GM23338 (cell line): ENCODE measurements around the gene GRIK1. TPM values are rescaled to one million over a fixed set of nuclear protein-coding genes. Genes with fewer than 3 reads are reported as not detected.

Source experiments
- ATAC-seq: fragments of 200-7000 bp; cut with Tn5 transposase; 3 replicates; pipeline ENCODE4 v1.9.1; 2020
- DNase-seq: peaks from one replicate; pipeline ENCODE4 v3.0.0-alpha.2; 2015; ENCODE audit warnings: low spot score
- H2AFZ ChIP-seq: fragments of 200-600 bp; sonication (generic); 2 replicates; pipeline ENCODE4 v1.8.0; 2016; ENCODE audit warnings: antibody characterized with exemption, mild to moderate bottlenecking, moderate library complexity
- H3F3A ChIP-seq: fragments of 200-600 bp; sonication (generic); replicated peaks from 2 replicates; pipeline ENCODE4 v1.8.0; 2017; ENCODE audit warnings: antibody characterized with exemption, mixed run types, low read depth
- H3K27ac ChIP-seq: fragments of 200-600 bp; sonication (generic); 2 replicates; pipeline ENCODE4 v1.6.1; 2016; ENCODE audit warnings: low read depth
- H3K27me3 ChIP-seq: fragments of 200-600 bp; sonication (generic); 2 replicates; pipeline ENCODE4 v1.8.0; 2016; ENCODE audit warnings: mild to moderate bottlenecking, mixed run types, moderate library complexity; ENCODE audit not compliant: insufficient read depth
- H3K36me3 ChIP-seq: fragments of 200-600 bp; sonication (generic); 2 replicates; pipeline ENCODE4 v1.8.0; 2016; ENCODE audit warnings: mild to moderate bottlenecking; ENCODE audit not compliant: insufficient read depth
- H3K4me1 ChIP-seq: fragments of 200-600 bp; sonication (generic); 2 replicates; pipeline ENCODE4 v1.8.0; 2016; ENCODE audit warnings: mild to moderate bottlenecking, moderate library complexity; ENCODE audit not compliant: insufficient read depth
- H3K4me2 ChIP-seq: fragments of 200-600 bp; sonication (generic); 2 replicates; pipeline ENCODE4 v1.7.1; 2017; ENCODE audit warnings: mixed run types
- H3K4me3 ChIP-seq: fragments of 200-600 bp; sonication (generic); 2 replicates; pipeline ENCODE4 v1.6.1; 2016; ENCODE audit warnings: mixed run types
- H3K79me2 ChIP-seq: fragments of 200-600 bp; sonication (generic); replicated peaks from 2 replicates; pipeline ENCODE4 v1.8.0; 2017; ENCODE audit warnings: mild to moderate bottlenecking; ENCODE audit not compliant: insufficient read depth
- H3K9me2 ChIP-seq: fragments of 200-600 bp; sonication (generic); 2 replicates; pipeline ENCODE4 v1.8.0; 2017; ENCODE audit not compliant: insufficient read depth
- H4K20me1 ChIP-seq: fragments of 200-600 bp; sonication (generic); replicated peaks from 2 replicates; pipeline ENCODE4 v1.8.0; 2017; ENCODE audit warnings: mild to moderate bottlenecking; ENCODE audit not compliant: insufficient read depth
- H3K27ac Mint-ChIP-seq: 2 replicates; pipeline ENCODE4 v1.8.0; 2020; ENCODE audit warnings: inconsistent platforms, mild to moderate bottlenecking, moderate library complexity, mixed read lengths
- H3K27me3 Mint-ChIP-seq: 3 replicates; pipeline ENCODE4 v1.8.0; 2022; ENCODE audit warnings: low read depth, mild to moderate bottlenecking, moderate library complexity, mixed read lengths, inconsistent platforms; ENCODE audit not compliant: insufficient read depth, poor library complexity
- H3K36me3 Mint-ChIP-seq: 3 replicates; pipeline ENCODE4 v1.8.0; 2021; ENCODE audit warnings: low read depth, mild to moderate bottlenecking, inconsistent platforms, moderate library complexity, mixed read lengths
- H3K4me1 Mint-ChIP-seq: 3 replicates; pipeline ENCODE4 v1.8.0; 2020; ENCODE audit warnings: mild to moderate bottlenecking, inconsistent platforms, mixed read lengths
- H3K4me3 Mint-ChIP-seq: 3 replicates; pipeline ENCODE4 v1.8.0; 2021; ENCODE audit warnings: moderate library complexity, mild to moderate bottlenecking, inconsistent platforms, mixed read lengths
- H3K9me3 Mint-ChIP-seq: 3 replicates; pipeline ENCODE4 v1.8.0; 2020; ENCODE audit warnings: moderate library complexity, mild to moderate bottlenecking, inconsistent platforms, mixed read lengths
- ETS1 ChIP-seq: IDR thresholded peaks from 2 replicates; pipeline ENCODE4 v1.6.1; 2016; ENCODE audit warnings: antibody characterized with exemption
- EZH2 ChIP-seq: fragments of 200-600 bp; sonication (generic); IDR thresholded peaks from one replicate; pipeline ENCODE4 v1.8.0; 2017; ENCODE audit warnings: antibody characterized with exemption, mild to moderate bottlenecking, low read depth; ENCODE audit not compliant: unreplicated experiment
- JUNB ChIP-seq: IDR thresholded peaks from one replicate; pipeline ENCODE4 v1.6.1; 2016; ENCODE audit warnings: antibody characterized with exemption; ENCODE audit not compliant: unreplicated experiment
- NANOG ChIP-seq: IDR thresholded peaks from 2 replicates; pipeline ENCODE4 v1.6.1; 2016; ENCODE audit warnings: antibody characterized with exemption, borderline replicate concordance
- POLR2AphosphoS5 ChIP-seq: IDR thresholded peaks from 2 replicates; pipeline ENCODE4 v1.6.1; 2016; ENCODE audit warnings: antibody characterized with exemption, low read depth
- REST ChIP-seq: IDR thresholded peaks from one replicate; pipeline ENCODE4 v1.6.1; 2018; ENCODE audit warnings: antibody characterized with exemption; ENCODE audit not compliant: unreplicated experiment
- STAT1 ChIP-seq: IDR thresholded peaks from one replicate; pipeline ENCODE4 v1.6.1; 2016; ENCODE audit warnings: antibody characterized with exemption; ENCODE audit not compliant: unreplicated experiment
- ZNF114 ChIP-seq: fragments of 250-450 bp; sonication (Bioruptor Pico); IDR thresholded peaks from 2 replicates; pipeline ENCODE4 v1.5.0; 2020; ENCODE audit warnings: mild to moderate bottlenecking, moderate library complexity
- ZNF331 ChIP-seq: fragments of 250-450 bp; sonication (Bioruptor Pico); IDR thresholded peaks from 2 replicates; pipeline ENCODE4 v1.5.0; 2020; ENCODE audit warnings: low read depth, mild to moderate bottlenecking, moderate library complexity
- ZNF462 ChIP-seq: fragments of 250-450 bp; sonication (Bioruptor Pico); IDR thresholded peaks from 2 replicates; pipeline ENCODE4 v1.5.0; 2020; ENCODE audit warnings: mild to moderate bottlenecking, moderate library complexity
- polyA plus RNA-seq: library from polyadenylated mRNA; unstranded; fragments of >200 nt; fragmentation: Nextera tagmentation; extraction: Ambion mirVana; gene quantifications from 2 replicates; pipeline ENCODE4 v1.2.1, GENCODE V29; 2016
- total RNA-seq: library from RNA; depleted of rRNA; stranded (reverse); fragments of >200 nt; shearing (Covaris generic); gene quantifications from 2 replicates; pipeline ENCODE4 v1.2.3, GENCODE V29; 2014

GRIK1 gene
- total and polyA plus RNA-seq, 2 experiments from 2014 or later, result 0.18 to 0.42 TPM

- no peak for TF ChIP-seq JUNB
- TF ChIP-seq ZNF114 (CRISPR knock-in tag), result no peak
- TF ChIP-seq STAT1, result no peak
- no peak for TF ChIP-seq POLR2AphosphoS5
- TF ChIP-seq REST, result no peak
These were observed 186.6 kb downstream of the GRIK1 start (continued) for GRCh38 chr21:29753216-29753615.

GRCh38 chr21:29751473-29752185 is 188.2 kb downstream of the GRIK1 start:
- peaks cover 20% of the 10 kb centered on the region for H3K4me1 ChIP-seq
- H3K27ac Mint-ChIP-seq, result peak overlapping the region; percentile 74
- H4K20me1 ChIP-seq, result no peaks in the 10 kb centered on the region
- H3K4me2 ChIP-seq, result 0 out of 2 replicates have a peak overlapping the region, but pooled peaks have one; percentile 25
- H3K9me3 Mint-ChIP-seq, result no peaks in the 10 kb centered on the region; the same call in 2 of the 3 replicates
- no peaks in the 10 kb centered on the region for H3K79me2 ChIP-seq
- H3K27ac ChIP-seq, result no peak overlapping the region
- no peaks in the 10 kb centered on the region for H3K27me3 Mint-ChIP-seq
- no peak overlapping the region for H3K4me3 Mint-ChIP-seq
- peaks cover 22% of the 10 kb centered on the region for H3K4me1 Mint-ChIP-seq
- no peaks in the 10 kb centered on the region for H3F3A ChIP-seq
- no peaks in the 10 kb centered on the region for H3K36me3 ChIP-seq
- ATAC-seq (no peak), DNase-seq (no peak)
- H2AFZ ChIP-seq, result 0 out of 2 replicates have a peak overlapping the region, but pooled peaks have one; percentile 3
- 0 out of 2 replicates have a peak, but pooled peaks cover 4% of the 10 kb centered on the region for H3K9me2 ChIP-seq
- H3K4me3 ChIP-seq, result no peak overlapping the region
- no peaks in the 10 kb centered on the region for H3K27me3 ChIP-seq
- H3K36me3 Mint-ChIP-seq, result no peaks in the 10 kb centered on the region
- no peak for TF ChIP-seq NANOG
- no peak for TF ChIP-seq ZNF331
- no peak for TF ChIP-seq EZH2
- TF ChIP-seq ZNF462, result no peak
- TF ChIP-seq REST, result no peak
- no peak for TF ChIP-seq STAT1
- no peak for TF ChIP-seq ETS1
- no peak for TF ChIP-seq POLR2AphosphoS5
